ENCODE results near the gene TNFRSF14. TPM values are rescaled to one million over a fixed set of nuclear protein-coding genes. Genes with fewer than 3 reads are reported as not detected.

The TNFRSF14 gene
- total RNA-seq, 1 experiment from 2014 or later: 25.5 TPM

DNA sequence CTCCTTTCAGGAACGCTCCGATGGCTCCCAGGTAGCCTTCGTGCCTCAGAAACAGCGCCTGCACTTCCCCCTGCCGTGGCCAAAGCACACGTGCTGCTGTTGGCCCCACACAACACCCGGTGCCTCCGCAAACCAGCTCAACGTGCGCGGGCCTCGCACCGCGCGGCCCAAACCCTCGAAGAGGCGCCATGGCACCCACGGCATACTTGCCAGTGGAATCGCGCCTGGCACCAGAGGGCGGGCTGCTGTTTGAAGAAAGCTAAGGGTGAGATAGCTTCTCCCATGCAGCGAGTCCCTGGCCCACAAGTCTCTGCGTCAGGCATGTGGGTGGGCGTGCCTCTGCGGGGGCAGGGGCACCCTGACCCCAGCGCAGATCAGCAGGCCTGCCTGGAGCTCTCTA, 37.6 kb upstream of the TNFRSF14 start:
- Histone ChIP-seq H4K20me1 (ENCODE audit: low read length) (peaks cover 19% of the 10 kb centered on the region), H3K4me3 (ENCODE audit: low read length) (no peak overlapping the region), H3K27me3 (ENCODE audit: low read length) (no peaks in the 10 kb centered on the region), H3K4me2 (ENCODE audit: low read length) (no peak overlapping the region), H3F3A (ENCODE audit: low read length, unreplicated experiment) (no peaks in the 10 kb centered on the region), H3K4me1 (ENCODE audit: insufficient read depth, low read length) (peaks cover 8% of the 10 kb centered on the region), H3K36me3 (ENCODE audit: low read depth, low read length) (peaks cover 57% of the 10 kb centered on the region), H3K27ac (ENCODE audit: low read length) (no peak overlapping the region), H3K9me2 (replicated peaks; ENCODE audit: low read length) (no peaks in the 10 kb centered on the region), H3K79me2 (ENCODE audit: low read length) (peaks cover 28% of the 10 kb centered on the region), H3K9me3 (ENCODE audit: low read length) (no peaks in the 10 kb centered on the region), H2AFZ (ENCODE audit: low read length) (no peak overlapping the region), H3K9ac (ENCODE audit: low read length) (no peak overlapping the region)
- no TSS peak for BruUV-seq (replicated peaks)
- intact Hi-C loops (cut with micrococcal nuclease): no loop called here
- TF ChIP-seq EZH2 (IDR thresholded peaks at IDR 0.05; ENCODE audit: low read length, unreplicated experiment) (no peak), EZH2phosphoT487 (IDR thresholded peaks at IDR 0.05; ENCODE audit: borderline replicate concordance, low read length) (no peak)
- TF ChIP-seq, protein P1, sequence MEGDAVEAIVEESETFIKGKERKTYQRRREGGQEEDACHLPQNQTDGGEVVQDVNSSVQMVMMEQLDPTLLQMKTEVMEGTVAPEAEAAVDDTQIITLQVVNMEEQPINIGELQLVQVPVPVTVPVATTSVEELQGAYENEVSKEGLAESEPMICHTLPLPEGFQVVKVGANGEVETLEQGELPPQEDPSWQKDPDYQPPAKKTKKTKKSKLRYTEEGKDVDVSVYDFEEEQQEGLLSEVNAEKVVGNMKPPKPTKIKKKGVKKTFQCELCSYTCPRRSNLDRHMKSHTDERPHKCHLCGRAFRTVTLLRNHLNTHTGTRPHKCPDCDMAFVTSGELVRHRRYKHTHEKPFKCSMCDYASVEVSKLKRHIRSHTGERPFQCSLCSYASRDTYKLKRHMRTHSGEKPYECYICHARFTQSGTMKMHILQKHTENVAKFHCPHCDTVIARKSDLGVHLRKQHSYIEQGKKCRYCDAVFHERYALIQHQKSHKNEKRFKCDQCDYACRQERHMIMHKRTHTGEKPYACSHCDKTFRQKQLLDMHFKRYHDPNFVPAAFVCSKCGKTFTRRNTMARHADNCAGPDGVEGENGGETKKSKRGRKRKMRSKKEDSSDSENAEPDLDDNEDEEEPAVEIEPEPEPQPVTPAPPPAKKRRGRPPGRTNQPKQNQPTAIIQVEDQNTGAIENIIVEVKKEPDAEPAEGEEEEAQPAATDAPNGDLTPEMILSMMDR (conservative IDR thresholded peaks at IDR 0.05; ENCODE audit: low read depth, low read length): no peak
- ATAC-seq: no peak
- DNase-seq: no peak
- ChIA-PET CTCF (no interaction called here), POLR2A (ENCODE audit: unreplicated experiment) (no interaction called here)

DNA sequence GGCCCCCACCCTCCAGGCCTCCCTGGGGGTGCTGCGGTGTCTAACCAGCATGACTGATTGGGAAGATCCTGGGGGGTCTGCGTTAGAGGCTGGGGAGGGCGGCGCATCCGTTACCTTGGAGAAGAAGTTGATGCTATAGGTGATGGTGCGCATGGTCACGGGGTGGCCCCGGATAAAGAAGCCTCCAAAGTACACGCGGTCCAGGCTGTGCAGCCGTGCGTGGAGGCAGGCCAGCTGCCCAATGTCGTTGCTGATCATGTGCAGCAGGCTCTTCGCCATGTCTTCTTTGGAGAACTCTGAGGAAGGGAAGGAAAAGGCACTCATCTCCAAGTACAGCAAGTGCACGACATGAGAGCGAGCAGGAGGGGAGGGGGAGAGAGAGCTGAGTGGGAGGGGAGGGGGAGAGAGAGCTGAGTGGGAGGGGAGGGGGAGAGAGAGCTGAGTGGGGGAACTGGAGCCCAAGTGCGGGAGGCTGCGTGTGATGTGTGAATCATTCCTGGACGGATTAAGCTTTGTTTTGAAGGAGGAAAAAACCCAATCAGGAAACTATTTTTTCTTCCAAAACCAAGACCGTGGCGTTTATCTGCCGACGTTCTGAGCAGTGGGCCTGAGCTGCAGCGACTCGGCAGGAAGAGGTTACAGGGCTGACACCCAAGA, 37.0 kb upstream of the TNFRSF14 start:
- POLR2A ChIA-PET (ENCODE audit: unreplicated experiment): no interaction called here
- intact Hi-C loops (cut with micrococcal nuclease): no loop called here
- ATAC-seq: no peak
- peaks cover 25% of the 10 kb centered on the region for H4K20me1 ChIP-seq (ENCODE audit: low read length)
- BruUV-seq (replicated peaks): no TSS peak
- H3K79me2 ChIP-seq (ENCODE audit: low read length): peaks cover 34% of the 10 kb centered on the region
- no peak overlapping the region for H2AFZ ChIP-seq (ENCODE audit: low read length)
- TF ChIP-seq EZH2phosphoT487 (IDR thresholded peaks at IDR 0.05; ENCODE audit: borderline replicate concordance, low read length): no peak
- no peak for TF ChIP-seq EZH2 (IDR thresholded peaks at IDR 0.05; ENCODE audit: low read length, unreplicated experiment)
- TF ChIP-seq, protein P1 (conservative IDR thresholded peaks at IDR 0.05; ENCODE audit: low read depth, low read length): no peak
- H3K27ac ChIP-seq (ENCODE audit: low read length): no peak overlapping the region
- no peaks in the 10 kb centered on the region for H3K9me3 ChIP-seq (ENCODE audit: low read length)
- H3K9me2 ChIP-seq (replicated peaks; ENCODE audit: low read length): no peaks in the 10 kb centered on the region
- CTCF ChIA-PET: no interaction called here
- H3K36me3 ChIP-seq (ENCODE audit: low read depth, low read length): peaks cover 52% of the 10 kb centered on the region
- no peaks in the 10 kb centered on the region for H3F3A ChIP-seq (ENCODE audit: low read length, unreplicated experiment)
- H3K4me2 ChIP-seq (ENCODE audit: low read length): no peak overlapping the region
- no peak overlapping the region for H3K4me3 ChIP-seq (ENCODE audit: low read length)
- no peaks in the 10 kb centered on the region for H3K27me3 ChIP-seq (ENCODE audit: low read length)
- no peak for DNase-seq
- H3K4me1 ChIP-seq (ENCODE audit: insufficient read depth, low read length): peaks cover 14% of the 10 kb centered on the region
- H3K9ac ChIP-seq (ENCODE audit: low read length): no peak overlapping the region

DNA sequence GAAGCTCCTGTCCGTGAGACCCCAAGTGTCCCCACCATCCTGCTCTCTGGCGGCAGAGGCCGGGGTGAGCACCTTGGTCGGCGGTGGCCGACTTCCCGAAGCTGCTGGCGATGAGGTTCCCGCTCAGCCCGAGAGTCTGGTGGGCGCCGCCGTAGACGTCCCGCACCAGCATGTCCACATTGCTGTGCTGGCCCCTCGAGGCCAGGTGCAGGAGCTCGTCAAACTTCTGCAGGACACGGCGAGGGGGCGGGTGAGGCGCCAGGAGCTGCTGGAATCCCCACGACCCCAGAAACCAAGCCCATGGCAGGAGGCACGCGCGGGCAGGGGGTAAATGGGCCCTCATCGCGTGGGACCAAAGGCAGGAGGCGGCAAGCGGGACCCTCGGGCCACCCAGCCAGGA, 36.4 kb upstream of the TNFRSF14 start:
- Histone ChIP-seq H3F3A (ENCODE audit: low read length, unreplicated experiment) (no peaks in the 10 kb centered on the region), H3K4me1 (ENCODE audit: insufficient read depth, low read length) (peaks cover 20% of the 10 kb centered on the region), H2AFZ (ENCODE audit: low read length) (no peak overlapping the region), H3K79me2 (ENCODE audit: low read length) (peaks cover 40% of the 10 kb centered on the region), H3K9me3 (ENCODE audit: low read length) (no peaks in the 10 kb centered on the region), H4K20me1 (ENCODE audit: low read length) (peaks cover 31% of the 10 kb centered on the region), H3K27ac (ENCODE audit: low read length) (no peak overlapping the region), H3K27me3 (ENCODE audit: low read length) (no peaks in the 10 kb centered on the region), H3K4me3 (ENCODE audit: low read length) (no peak overlapping the region), H3K4me2 (ENCODE audit: low read length) (no peak overlapping the region), H3K9ac (ENCODE audit: low read length) (no peak overlapping the region), H3K9me2 (replicated peaks; ENCODE audit: low read length) (no peaks in the 10 kb centered on the region), H3K36me3 (ENCODE audit: low read depth, low read length) (peaks cover 52% of the 10 kb centered on the region)
- DNase-seq: no peak
- intact Hi-C loops (cut with micrococcal nuclease): no loop called here
- POLR2A ChIA-PET (ENCODE audit: unreplicated experiment): no interaction called here
- ATAC-seq: no peak
- CTCF ChIA-PET: no interaction called here
- TF ChIP-seq, protein P1 (conservative IDR thresholded peaks at IDR 0.05; ENCODE audit: low read depth, low read length): no peak
- TF ChIP-seq EZH2phosphoT487 (IDR thresholded peaks at IDR 0.05; ENCODE audit: borderline replicate concordance, low read length) (no peak), EZH2 (IDR thresholded peaks at IDR 0.05; ENCODE audit: low read length, unreplicated experiment) (no peak)
- no TSS peak for BruUV-seq (replicated peaks)

All from PC-3 (cell line).